HG02588 (cell line): ENCODE data around the gene BCAN.

ENCODE experiments used
- ATAC-seq: cut with Tn5 transposase; IDR thresholded peaks from one replicate; pipeline ENCODE4 v1.9.1; 2021; ENCODE audit warnings: mild to moderate bottlenecking, moderate library complexity; ENCODE audit not compliant: unreplicated experiment

BCAN gene

DNA sequence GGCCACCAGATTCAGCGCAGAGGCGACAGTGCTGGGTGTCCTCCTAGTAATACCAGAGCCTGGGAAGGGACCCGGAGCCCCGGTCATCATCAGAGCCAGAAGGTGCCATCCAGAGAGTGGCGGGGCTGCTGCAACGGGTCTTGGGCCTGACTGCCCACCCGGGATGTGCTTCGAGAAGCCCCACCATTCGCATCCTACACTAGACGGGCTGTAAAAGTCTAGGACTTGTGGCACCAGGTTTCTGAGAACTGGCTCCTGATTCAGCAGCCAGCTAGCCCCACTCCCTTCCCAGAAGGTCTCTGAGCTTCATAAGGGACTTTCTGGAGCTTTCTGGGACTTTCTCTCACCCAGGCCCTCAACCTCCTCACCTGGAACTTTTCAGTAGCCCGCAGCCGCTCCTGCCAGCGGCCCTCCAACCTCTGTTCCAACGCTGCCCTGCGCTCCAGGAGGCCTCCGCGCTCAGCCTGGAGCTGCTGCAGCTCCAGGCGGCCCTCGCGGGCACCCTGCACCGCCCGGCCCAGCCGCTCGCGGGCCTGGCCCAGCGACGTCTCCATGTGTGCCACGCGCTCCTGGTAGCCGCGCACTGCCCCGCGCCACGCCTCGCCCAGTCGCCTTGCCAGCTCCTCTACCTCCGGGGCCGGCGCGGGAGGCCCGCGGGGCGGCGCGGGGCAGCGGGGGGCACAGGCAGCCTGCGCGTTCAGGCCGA, 34.4 kb downstream of the BCAN start:
- ATAC-seq = no peak

DNA sequence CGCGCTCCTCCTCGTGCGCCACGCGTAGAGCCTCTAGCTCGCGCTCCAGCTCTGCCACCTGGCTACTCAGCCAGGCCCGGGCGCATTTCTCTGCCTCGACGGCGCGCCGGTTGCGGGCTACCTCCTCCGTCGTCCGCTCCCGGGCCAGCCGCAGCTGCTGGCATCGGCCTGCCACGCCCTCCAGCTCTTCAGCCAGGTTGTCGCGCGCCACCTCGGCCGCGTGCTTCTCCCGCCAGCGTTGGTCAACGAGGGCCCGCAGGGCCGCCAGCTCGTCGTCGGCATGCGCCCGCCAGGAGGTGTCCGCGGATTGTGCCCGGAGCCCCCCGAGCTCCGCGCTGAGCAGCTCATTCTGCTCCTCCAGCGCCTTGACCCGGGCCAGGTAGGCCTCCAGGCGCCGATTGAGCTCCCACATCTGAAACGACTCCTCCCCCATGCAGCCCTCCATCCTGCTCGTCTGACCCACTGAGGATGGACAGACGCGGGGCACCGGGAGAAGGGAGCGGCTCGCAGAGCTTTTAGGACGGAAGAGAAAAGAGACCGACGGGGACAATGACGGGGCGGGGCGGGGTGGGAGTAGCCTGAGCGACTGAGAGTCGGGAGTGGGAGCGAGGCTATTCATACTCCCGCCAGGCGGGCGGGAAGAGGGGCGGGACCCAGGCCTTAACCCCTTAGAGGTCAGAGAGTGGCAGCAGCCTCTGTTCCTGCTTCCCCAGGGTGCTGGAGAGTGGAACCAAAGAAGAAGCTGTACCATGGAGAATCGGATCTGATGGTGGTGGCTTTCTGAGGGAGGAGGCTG, 35.1 kb downstream of the BCAN start, which contains the start of gene NES:
Gene NES (minus strand): TSS at position 588 of the 796 bp plus-strand sequence. CDS start 143 bp downstream, at position 445.
- no peak for ATAC-seq

DNA sequence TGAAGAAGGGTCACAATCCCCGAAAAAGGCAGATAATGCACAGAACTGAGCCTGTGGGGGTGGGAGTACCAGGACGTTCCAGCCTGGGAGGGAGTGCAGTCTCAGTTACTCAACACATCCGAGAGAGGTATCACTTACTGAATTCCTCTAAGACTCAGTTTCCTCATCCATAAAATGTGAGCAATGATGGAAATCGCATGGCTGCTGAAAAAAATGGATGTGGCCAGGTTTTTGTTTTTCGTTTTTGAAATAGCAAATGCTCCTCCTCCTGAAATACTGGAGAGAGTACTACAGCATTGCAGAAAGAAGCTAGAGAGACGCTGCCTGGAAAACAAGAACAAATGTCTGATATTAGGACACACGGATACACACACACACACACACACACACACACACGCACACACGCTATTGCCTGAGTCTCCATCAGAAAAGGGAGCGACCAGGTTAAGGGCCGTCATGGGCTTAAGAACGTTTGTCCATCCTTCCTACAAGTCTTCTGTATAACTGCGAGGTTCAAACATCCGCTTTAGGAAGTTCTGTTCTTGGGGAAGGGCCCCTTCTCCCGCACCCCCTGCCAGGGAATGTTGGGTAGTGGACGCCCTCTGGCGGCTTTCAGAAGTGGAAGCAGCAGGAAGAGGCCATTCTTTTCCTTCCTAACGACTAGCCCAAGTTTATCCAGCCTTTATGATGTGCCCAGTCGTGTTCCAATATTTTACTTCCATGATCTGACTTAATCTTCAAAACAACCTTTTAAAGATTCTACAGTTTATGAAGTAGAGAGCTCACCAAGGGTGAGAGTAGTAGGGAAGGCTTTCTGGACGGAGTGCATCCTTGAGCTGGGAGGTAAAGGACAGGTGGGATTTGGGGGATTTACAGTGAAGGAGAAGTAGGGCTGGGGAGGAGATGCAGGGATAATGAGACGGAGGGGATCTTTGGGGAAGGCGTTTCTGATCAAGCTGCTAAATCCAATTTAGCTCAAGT, 36.0 kb downstream of the BCAN start:
- no peak for ATAC-seq

GRCh38 chr1:156680056-156680455, 38.1 kb downstream of the BCAN start:
- ATAC-seq = no peak

DNA sequence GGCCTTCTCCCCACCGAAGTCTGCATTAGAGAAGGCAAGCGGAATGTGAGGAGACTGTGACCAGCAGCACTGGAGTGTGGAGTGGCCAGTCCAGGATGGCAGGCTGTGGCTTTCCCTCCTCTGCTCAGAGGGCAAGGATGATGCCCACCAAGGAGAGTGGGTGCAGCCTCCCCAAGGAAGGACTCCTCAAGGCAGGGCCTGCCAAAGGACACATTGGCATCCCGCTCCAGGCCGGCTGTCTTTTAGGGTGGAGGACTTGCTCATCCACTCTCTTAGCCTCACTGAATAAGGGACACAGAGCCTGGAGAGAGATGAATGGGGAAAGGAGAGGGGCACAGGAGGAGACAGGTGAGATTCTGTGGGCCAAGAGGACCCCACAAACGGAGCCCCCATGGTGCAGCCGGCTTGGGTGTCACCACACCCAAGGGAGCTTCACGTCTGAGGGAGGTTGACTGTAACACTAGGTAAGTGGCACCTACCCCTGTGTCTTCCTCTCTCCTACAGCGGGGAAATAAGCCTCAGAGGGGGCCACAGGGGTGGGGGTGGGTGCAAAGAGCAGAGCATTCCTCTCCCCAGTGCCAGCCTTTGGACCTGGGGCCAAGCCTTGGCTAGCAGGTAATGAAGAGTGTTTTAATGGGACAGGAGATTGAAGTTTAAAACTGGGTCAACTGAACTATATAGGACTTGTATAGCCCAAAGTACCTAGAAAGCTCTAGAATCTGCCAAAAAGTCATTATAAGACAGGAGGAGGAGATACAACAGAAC, 39.5 kb downstream of the BCAN start:
- ATAC-seq = no peak

GRCh38 chr1:156682166-156682890, 40.4 kb downstream of the BCAN start:
- no peak for ATAC-seq

- ATAC-seq = no peak
These were observed 42.4 kb downstream of the BCAN start for GRCh38 chr1:156684227-156684782.

DNA sequence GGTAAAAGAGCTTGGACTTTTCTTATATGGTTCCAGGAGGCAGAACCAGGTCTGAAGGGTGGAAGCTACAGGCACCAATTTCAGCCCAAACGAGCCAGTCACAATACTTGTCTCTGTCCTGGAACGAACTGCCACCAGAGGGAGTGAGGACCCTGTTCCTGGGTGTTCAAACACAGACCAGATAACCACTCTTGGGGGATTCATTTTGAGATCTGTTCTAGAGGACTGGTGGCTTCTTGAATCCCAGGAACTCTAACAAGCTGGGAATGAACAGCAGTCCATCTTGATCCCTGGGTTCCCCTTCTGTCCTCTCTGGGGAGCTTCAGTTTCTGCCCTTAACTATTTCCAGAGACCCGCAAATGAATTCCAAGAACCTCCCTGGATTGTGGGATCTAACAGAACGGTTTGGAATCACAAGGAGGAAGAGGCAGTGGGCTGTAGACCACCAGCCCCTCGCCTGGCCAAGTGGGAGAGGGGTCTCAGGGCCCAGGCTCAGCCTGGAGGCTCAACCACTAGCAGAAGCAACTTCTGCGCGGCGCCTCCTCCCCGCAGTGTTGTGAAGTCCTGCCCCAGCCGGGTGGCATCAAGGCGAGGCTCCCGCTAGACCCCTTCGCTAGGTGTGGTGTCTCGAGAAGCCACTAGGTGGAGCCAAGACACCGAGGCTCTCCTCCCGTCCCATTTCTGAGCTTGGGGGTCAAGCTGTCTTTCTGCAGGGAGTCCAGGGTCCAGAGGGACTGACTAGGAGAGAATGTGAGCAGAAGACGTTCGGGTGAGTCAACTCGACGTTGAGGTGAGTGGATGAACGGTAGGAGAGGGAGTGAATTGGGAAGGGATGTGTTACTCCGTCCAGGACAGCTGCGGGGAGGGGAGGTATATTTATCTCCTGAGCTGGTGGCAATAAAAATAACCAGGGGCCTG, 47.4 kb downstream of the BCAN start:
- peak; percentile 62 for ATAC-seq

- no peak for ATAC-seq
These were observed 48.2 kb downstream of the BCAN start for GRCh38 chr1:156689953-156690674.

- ATAC-seq = no peak
These were observed 48.7 kb downstream of the BCAN start for GRCh38 chr1:156690675-156691036.

DNA sequence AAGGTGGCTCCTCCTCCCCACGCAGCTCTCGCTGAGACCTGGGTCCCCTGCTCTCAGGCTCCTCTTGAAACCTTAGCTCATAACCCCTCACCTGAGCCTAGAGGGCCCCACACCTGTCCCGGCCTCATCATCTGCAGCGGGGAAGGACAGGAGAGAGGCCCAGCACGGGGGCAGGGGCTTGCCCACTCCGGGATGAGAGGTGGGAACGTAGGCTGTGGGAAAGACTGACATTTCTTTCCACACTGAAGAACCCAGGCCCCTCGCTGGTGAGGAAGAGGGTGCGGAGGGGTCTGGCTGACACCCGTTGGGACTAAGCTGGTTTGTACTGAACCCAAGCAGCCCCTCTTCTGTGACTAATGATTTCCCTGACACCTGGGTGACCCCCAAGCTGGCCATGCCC, 49.3 kb downstream of the BCAN start:
- ATAC-seq = no peak

DNA sequence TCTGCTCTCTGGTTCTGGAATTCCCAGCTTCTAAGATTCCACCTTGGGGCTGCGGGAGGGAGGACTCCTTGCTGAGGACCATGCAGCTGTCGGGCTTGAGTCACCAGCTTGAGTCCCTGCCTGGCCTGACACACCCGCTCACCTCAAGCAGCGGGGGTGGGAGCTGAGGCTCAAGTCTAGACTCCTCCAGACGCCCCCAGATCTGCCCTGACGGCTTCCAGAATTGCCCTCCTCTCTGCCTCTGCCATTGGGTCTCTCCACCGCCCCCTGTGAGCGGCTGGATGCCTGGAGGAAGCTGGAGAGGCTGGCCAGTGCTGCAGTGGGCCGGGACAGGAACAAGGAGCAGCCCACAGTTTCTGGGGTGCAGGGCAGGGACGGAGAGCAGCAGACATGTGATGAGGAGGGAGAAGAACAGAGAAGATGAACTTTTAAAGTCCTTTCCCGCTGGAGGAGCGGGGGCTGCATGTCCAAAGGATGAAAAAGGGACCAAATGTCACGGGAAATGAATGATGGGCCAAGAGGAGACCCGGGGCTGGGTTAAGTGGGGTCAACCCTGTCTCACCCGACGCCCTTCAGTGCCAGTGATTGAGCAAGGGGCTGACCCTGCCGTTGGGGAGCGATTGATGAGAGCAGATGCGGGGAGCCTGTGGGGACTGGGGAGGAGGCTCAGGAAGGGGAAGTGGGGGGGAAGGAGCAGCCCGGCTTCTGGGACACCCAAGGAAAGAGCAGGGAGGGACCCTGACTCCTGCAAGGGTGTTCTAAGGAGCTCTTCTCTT, 49.9 kb downstream of the BCAN start:
- no peak for ATAC-seq

GRCh38 chr1:156692441-156692924, 50.6 kb downstream of the BCAN start:
- no peak for ATAC-seq

GRCh38 chr1:156692925-156693847, 51.3 kb downstream of the BCAN start:
- no peak for ATAC-seq

DNA sequence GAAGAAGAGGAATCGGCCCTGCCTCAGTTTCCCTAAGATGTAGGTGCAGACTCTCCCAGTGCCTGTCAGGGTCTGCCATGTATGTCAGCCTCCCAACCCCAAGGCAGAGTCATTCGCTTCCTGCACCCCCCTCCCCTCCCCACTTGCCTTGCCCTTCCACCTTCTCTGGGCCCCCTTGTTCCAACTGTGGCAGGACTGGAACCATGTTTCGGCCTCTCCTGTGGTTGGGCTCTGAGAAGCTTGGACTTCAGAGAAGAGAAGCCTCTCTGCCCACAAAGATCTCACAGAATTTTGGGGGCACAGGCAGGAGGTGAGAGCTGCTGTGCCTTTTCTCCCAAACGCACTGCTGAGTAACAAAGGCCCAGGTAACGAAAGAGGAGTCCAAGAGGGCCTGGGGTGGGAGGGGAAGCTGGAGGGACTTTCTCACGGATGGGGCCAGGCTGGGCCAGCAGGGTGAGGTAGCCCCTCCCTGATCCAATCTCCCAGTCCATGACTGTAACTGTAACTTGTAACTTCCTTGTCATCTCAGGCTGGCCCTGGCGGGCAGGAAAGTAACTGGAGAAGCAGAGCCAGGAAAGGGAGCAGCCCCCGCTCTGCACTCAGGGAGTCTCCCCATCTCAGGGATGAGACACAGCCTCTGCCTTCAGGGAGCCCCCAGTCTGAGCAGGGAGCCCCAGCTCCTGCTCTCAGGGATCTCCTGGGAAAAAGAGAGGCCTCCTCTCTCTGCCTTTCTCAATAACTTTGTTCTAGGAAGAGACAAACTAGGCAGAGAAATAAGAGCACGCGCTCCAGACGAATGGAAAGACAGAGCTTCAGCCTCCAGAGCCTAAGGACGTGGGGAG, 52.2 kb downstream of the BCAN start:
- no peak for ATAC-seq
